ENCODE results near the gene EYS.

GRCh38 chr6:65610746-65611145, 96.3 kb downstream of the EYS start:
- no peak for TF ChIP-seq EZH2 (IDR thresholded peaks at IDR 0.05; ENCODE audit: insufficient read depth, poor library complexity, severe bottlenecking)
- TF ChIP-seq EZH2phosphoT487 (IDR thresholded peaks at IDR 0.05; ENCODE audit: insufficient read depth, low read depth), result no peak

Data from GM23248 (cell line).